OCI-LY7 (cell line): ENCODE data around the gene XRCC4.

Experiments
- EZH2phosphoT487 ChIP-seq: fragments of 200-600 bp; sonication (generic); IDR thresholded peaks from 2 replicates; pipeline ENCODE4 v1.6.1; 2018; ENCODE audit warnings: low read depth, borderline replicate concordance, mild to moderate bottlenecking, mixed run types, antibody characterized with exemption, low read length, moderate library complexity, mixed read lengths
- TF ChIP-seq, protein P1 (sequence below): fragments of 200-600 bp; sonication (generic); conservative IDR thresholded peaks from 2 replicates; pipeline ENCODE4 v1.5.1; 2014; ENCODE audit warnings: mild to moderate bottlenecking, antibody characterized with exemption, low read length, moderate library complexity, mixed read lengths

GRCh38 chr5:83396662-83397061 lies 319.3 kb downstream of the XRCC4 start:
- TF ChIP-seq, protein P1, sequence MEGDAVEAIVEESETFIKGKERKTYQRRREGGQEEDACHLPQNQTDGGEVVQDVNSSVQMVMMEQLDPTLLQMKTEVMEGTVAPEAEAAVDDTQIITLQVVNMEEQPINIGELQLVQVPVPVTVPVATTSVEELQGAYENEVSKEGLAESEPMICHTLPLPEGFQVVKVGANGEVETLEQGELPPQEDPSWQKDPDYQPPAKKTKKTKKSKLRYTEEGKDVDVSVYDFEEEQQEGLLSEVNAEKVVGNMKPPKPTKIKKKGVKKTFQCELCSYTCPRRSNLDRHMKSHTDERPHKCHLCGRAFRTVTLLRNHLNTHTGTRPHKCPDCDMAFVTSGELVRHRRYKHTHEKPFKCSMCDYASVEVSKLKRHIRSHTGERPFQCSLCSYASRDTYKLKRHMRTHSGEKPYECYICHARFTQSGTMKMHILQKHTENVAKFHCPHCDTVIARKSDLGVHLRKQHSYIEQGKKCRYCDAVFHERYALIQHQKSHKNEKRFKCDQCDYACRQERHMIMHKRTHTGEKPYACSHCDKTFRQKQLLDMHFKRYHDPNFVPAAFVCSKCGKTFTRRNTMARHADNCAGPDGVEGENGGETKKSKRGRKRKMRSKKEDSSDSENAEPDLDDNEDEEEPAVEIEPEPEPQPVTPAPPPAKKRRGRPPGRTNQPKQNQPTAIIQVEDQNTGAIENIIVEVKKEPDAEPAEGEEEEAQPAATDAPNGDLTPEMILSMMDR, result no peak
- no peak for TF ChIP-seq EZH2phosphoT487
